ENCODE data around the gene TPD52L1.

TPD52L1 gene

GRCh38 chr6:125174626-125175025 lies 21.1 kb downstream of the TPD52L1 start:
- FAIRE-seq, result no peak
- DNase-seq (ENCODE audit: low spot score), result no peak

DNA sequence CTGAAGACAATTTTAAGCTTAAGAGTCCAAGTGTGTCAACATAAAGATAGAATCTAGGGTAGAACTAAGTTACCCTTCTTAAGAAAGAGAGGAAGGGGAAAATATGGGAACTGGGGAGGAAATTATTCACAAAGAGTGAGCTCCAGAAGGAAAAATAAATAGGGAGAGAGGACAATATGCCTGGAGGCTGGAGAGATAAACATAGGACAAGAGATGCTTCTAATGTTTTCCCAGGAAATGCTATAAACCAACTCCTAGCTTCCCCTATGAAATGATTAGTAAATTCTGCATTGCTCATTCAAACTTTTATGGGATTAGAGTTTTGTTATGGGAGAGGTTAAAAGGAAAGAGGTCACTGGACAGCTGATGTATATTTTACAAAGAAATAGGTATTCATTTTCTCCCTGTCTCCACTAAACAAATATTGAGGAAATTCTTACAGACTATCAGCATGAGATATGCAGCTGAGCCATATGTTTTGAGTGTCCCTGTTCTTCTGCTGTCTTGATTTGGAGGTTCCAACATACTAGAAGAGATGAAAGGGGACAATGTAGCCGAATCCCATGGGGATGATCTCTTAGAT lies 22.0 kb downstream of the TPD52L1 start:
- DNase-seq (ENCODE audit: low spot score) (no peak), FAIRE-seq (no peak)

DNA sequence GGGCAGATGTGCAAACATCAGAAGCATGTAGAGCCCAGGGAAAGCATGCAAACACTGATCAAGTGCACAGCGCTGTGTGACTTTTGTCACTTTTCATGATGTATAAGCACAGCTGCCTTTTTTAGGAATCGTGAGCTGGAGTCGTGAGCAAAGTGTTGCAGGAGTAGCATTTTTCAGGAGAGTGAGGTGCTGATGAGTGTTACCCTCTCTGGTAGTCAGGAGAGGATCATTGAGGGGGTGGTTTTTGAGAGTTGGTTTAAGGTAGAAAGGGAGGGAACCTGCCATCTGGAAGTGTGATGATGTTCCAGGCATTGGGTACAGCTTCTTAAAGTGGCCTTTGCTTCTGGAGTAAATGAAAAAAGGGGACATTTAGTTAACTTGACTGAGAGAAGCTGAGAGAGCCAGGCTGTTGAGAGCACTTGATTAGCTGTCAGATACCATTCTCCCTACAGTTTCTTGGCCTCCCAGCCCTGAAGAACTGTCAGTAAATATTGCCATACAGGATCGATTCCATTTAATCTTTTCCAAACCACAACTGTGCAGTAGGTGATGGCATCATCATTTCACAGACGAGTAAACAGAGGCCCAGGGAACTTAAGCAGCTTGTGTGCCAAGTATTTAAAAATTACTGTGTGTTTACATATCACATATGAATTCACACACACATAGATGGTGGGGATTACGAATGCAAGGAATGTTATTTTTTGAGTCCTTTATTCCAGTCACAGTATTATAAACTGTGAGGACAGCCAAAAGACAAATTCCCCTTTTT lies 28.9 kb downstream of the TPD52L1 start:
- FAIRE-seq (no peak), DNase-seq (ENCODE audit: low spot score) (no peak)

DNA sequence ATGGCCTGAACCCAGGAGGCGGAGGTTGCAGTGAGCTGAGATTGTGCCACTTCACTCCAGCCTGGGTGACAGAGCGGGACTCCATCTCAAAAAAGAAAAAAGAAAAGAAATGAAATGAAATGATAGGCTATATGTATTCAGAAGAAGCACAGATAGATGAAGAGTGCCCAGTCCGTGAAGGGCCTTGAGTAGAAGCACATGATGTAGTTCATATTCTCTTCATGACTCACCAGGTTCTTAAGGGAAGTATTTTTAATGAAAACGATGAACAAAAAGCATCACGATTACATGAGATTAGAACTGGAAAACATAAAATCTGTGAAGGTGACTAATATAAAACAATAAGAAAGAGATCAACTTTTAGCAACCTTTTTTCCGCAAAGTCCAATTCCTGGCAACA lies 29.8 kb downstream of the TPD52L1 start:
- FAIRE-seq, result no peak
- no peak for DNase-seq (ENCODE audit: low spot score)

DNA sequence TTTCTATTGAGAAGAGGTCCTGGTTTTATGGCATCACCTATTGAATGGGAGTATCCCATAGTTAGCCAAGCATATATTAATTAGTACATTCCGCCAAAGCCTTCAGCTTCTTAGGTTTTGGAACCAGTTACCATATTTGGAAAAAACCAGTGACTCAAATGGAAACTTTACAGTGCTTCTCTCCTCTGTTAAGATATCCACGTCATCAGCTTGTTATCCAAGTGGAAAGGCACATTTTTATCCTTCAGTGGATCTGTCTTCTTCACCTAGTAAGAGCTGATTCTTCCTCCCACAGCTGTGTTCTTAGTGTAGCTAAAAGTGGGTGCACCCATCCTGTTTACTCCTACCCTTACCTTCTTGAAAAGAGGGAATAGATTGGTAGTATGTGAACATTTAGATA lies 34.5 kb downstream of the TPD52L1 start:
- no peak for FAIRE-seq

DNA sequence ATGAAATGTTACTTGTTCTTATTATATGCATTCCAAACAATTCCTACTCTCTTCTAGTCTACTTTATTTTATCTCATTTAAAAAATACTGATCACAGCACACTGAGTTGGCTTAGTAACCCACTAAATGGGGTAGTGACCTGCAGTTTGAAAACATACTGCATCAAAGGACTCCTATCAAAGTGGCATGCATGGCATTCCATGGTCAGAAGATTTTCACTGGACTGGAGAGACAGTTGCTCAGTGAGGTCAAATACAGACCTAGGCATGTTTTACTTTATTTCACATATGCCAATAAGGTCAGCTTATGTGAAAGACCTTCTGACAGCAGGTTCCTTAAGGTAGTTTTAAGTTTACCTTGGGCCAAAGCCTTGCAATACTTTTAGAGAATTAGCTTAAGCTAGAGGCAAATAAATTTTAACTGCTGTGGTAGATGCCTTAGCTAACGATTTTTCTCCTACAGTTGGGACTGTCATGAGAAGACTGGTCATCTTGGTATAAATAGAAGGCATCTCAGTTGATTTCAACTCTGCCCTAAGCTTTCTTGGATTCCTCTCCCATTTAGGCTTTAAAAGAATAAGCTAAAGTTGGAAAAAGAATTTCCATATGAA lies 35.1 kb downstream of the TPD52L1 start:
- FAIRE-seq, result no peak
- no peak for DNase-seq (ENCODE audit: low spot score)

More for the DNA sequence above, 34.5 kb downstream of the TPD52L1 start:
- DNase-seq (ENCODE audit: low spot score), result no peak

DNA sequence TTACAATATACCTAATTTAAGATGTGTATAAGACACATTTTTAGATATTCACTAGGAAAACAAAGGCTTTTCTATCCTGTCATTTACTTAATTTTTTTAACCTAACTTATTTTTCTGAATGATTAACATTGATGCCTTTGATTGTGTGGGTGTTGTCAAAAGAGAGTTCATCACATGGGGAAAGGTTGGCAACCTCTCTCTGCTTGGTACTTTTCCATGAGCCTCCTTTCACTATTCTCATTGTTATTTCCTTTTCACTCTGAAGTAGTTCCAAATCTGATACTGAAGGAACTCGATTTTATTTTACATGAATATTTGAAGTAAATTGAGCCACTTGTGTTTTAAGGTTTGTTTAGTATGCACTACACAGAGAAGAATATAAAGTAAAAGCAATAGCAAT lies 35.9 kb downstream of the TPD52L1 start:
- FAIRE-seq, result no peak

GRCh38 chr6:125190667-125191066 lies 37.1 kb downstream of the TPD52L1 start:
- no peak for FAIRE-seq
- no peak for DNase-seq (ENCODE audit: low spot score)

More for the DNA sequence above, 35.9 kb downstream of the TPD52L1 start:
- DNase-seq (ENCODE audit: low spot score), result no peak

DNA sequence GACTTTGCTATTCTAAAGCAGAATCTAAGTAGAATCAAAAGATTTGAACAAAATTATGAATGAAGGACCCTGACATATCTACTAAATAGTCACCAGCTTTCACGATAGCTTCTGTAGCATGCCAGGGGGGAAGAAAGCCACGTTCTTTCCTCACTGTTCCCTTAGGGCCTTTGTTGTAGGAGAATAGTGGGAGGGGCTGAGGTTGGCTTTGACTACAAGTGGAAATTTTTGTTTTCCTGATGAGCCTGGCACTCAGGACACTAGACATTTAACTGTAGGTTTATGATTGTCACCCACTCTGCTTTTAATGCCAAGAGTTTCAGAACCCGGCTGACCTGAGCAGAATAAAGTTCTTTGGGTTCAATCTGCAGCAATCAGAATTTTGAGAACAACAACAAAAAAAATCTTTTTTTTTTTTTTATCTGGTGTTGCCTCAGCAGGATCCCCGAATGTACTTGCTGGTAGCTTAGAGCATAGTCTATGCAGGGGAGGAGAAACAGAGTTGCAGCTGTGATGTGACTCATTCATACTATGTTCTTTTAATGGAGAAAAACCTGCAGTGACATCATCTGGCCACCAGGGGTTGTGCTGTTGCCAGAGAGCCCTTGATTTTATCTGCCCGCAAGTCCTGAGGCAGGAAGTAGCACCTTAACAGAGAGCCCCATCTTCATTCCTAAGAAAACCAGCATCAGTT lies 38.5 kb downstream of the TPD52L1 start:
- FAIRE-seq, result no peak
- peak; percentile 81 for DNase-seq (ENCODE audit: low spot score)

DNA sequence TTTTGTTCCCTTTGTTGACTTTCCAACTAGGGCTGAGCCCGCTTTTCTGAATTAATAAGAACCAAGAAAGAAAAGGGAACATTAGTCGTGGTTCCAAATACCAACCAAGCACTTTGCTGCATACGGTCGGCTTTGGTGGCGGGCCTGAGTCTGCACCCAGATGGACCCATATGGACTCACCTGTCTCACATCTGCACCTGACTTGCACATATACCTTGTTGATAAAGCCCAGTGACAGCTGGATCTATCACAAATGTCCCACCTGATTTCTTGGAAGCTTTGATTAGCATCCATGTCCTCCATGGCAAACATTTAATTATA lies 39.0 kb downstream of the TPD52L1 start:
- DNase-seq (ENCODE audit: low spot score) (no peak), FAIRE-seq (no peak)

DNA sequence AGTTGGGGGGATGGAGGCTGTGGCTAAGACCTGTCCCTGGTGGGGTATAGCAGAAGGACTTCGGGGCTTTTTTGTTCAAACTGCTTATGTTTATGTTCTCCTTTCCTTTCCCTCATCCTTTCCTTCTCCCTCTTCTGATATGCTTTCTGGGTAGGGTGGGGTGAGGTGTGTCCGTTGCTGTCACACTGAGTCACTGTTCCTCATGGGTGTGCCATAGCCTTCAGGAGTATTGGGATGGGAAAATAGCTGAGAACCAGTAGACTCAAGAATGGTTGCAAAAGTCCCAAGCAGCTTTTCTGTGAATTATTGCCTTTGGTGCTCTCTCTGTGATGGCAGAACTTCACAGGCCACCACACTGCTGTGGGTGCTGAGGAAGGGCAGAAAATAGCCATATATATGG lies 39.6 kb downstream of the TPD52L1 start:
- no peak for FAIRE-seq
- DNase-seq (ENCODE audit: low spot score), result no peak

GRCh38 chr6:125194941-125195340 lies 41.4 kb downstream of the TPD52L1 start:
- no peak for FAIRE-seq

GRCh38 chr6:125195526-125195925 lies 42.0 kb downstream of the TPD52L1 start:
- FAIRE-seq (no peak), DNase-seq (ENCODE audit: low spot score) (no peak)

More at GRCh38 chr6:125194941-125195340, 41.4 kb downstream of the TPD52L1 start:
- DNase-seq (ENCODE audit: low spot score), result no peak

- DNase-seq (ENCODE audit: low spot score) (no peak), FAIRE-seq (no peak)
These were observed 43.0 kb downstream of the TPD52L1 start for GRCh38 chr6:125196613-125197012.

DNA sequence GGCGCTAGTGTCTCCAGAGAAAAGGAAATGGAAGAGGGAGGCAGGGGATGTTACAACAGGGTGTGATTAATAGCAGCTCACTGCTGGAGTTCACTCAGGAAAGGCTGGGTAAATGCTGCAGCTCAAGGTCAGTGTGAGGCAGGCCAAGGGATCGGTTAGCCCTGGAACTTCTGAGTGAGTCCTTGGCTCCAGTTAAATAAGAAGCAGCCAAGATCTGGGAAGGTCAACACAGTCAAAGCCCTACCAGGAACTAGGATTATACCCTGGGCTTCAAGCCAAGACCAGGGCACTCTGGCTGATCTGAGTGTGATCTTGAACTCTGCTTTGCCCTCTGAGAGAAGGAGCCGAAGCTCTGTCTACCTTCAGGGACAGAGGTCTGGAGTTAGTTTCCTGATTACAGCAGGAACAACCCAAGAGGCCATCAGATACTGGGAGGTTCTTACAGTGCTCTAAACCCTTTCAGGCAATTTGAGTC lies 44.3 kb downstream of the TPD52L1 start:
- DNase-seq (ENCODE audit: low spot score) (no peak), FAIRE-seq (no peak)

- FAIRE-seq (no peak), DNase-seq (ENCODE audit: low spot score) (no peak)
These were observed 44.9 kb downstream of the TPD52L1 start for GRCh38 chr6:125198398-125198937.

GRCh38 chr6:125200941-125201340 lies 47.4 kb downstream of the TPD52L1 start:
- DNase-seq (ENCODE audit: low spot score) (no peak), FAIRE-seq (no peak)

DNA sequence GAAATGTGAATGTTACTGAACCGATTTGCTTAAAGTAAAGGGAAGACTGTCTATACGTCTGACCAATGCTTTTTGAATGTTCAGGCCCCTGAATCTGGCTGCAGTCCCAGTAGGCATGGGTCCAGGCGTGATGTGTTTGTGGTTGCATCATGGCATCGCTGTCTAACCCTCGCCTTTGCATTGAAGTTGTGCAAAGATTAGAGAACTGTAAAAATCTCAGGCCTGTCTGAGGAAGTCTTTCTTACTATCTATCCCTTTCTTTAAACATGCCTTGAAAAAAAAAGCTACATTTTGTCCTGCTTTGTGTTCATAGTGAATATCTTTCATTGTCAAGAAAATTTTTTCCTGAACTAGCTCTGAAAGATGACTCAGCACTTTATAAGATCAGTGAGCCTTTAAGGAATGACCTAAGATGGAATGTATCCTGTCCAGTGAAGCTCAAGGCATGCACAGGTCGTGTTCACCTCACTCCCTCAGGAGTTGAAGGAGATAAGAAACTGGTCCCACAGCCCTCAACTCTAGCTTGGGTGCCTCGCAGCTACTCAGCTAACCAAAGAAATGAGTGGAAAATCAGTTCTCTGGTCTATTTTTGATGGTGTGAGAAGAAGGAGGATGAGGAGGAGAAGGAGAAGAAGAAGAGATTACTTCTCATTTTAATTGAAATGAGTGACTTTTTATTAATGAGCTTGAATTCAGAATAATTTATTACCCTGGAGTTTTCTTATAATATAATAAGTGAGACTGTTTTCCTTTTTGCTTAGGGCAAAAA lies 48.6 kb downstream of the TPD52L1 start:
- FAIRE-seq (no peak), DNase-seq (ENCODE audit: low spot score) (peak; percentile 66)

DNA sequence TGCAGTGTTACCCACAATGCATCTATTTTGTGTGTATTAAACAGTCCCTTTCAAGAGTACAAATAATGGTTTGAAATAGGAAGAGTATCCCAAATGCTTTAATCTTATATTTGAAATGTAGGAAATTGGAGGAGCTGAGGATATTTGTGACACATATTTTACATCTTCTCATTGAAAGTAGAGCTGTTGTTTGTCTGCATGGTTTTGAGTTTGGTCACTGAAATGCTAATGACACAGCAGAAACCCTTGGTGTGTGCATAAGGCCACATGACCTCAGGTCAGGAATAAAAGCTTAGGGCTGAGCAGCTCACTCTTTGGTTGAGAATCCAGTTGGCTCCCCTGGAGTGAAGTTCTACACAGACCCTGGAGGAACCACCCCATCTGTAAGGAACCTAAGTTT lies 49.8 kb downstream of the TPD52L1 start:
- DNase-seq (ENCODE audit: low spot score) (no peak), FAIRE-seq (no peak)

DNA sequence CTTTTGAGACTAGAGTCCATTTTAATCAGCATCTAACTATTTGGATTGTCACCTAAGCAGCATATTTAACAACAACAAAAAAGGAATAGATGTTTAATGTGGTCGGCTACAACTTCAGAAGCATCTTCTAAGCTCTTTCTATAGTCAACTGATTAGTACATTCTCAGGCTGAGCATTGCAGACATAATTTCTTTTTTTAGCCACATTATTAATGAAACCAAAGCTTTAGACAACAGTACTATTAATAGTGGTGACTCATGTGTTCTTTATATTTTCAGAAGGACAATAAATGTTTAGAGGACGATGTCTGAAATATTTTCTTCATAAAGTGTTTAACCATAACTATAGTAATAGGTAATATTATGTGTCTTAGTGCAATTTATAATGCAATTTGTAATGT lies 52.4 kb downstream of the TPD52L1 start:
- no peak for DNase-seq (ENCODE audit: low spot score)
- FAIRE-seq, result no peak

DNA sequence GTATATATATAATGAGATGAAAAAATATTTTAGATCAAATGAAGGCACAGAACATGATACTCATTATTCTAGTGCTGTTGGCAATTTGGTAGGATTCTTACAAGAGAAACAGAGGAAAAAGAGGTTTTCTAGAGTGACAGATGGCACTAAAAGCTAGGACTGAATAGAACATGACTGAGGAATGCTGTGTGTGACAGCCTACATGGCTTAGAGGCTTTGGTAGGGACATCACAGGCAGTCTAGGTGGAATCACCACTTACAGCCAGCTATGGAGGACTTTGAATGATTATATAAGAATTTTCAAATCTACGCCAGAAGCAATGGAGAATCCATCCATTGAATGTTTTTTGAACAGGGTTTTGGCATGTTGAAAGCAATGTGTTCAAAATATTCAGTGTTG lies 52.8 kb downstream of the TPD52L1 start:
- DNase-seq (ENCODE audit: low spot score), result no peak
- no peak for FAIRE-seq
